A549 treated with RU486 at 1 μM for 4 hours (cell line): ENCODE measurements around the gene ROR2. TPM values are rescaled to one million over a fixed set of nuclear protein-coding genes. Genes with fewer than 3 reads are reported as not detected.

ENCODE experiments used
- total RNA-seq: library from RNA; stranded (reverse); fragments of 200-300 nt; extraction: Qiagen RNA extraction; gene quantifications from 5 replicates; pipeline ENCODE4 v1.2.3, GENCODE V29; 2022; ENCODE audit warnings: low read depth

ROR2 gene
- total RNA-seq = 0.67 to 2.2 TPM (median 1.5 TPM) in 5 replicates

GRCh38 chr9:91949946-91950664 lies at the start of gene ROR2:
Gene ROR2, minus strand, starts transcription at chr9:91950228.

Other genes starting within 250 kb of the ROR2 start
- gene SPTLC1, start 165.2 kb upstream of the ROR2 start, total RNA-seq = 58.3 to 73.7 TPM (median 63.5 TPM) in 5 replicates